Mesodermal cell (in vitro differentiated cells): ENCODE results near the gene SLC44A1.

Experiments
- H3K27ac ChIP-seq: 2 replicates; pipeline ENCODE4 v1.7.0; 2013; ENCODE audit warnings: mild to moderate bottlenecking, low read depth, low read length, moderate library complexity; ENCODE audit not compliant: severe bottlenecking
- H3K36me3 ChIP-seq: 2 replicates; pipeline ENCODE4 v1.7.1; 2013; ENCODE audit warnings: mild to moderate bottlenecking, low read length, moderate library complexity; ENCODE audit not compliant: control insufficient read depth, insufficient read depth
- H3K4me1 ChIP-seq: one replicate; pipeline ENCODE4 v1.7.1; 2013; ENCODE audit warnings: mild to moderate bottlenecking, low read length; ENCODE audit not compliant: insufficient read depth, control insufficient read depth, poor library complexity, severe bottlenecking
- H3K4me3 ChIP-seq: 2 replicates; pipeline ENCODE4 v1.7.0; 2013; ENCODE audit warnings: low read length, control low read depth, mild to moderate bottlenecking; ENCODE audit not compliant: insufficient read depth, poor library complexity, severe bottlenecking; ENCODE audit errors: extremely low read depth
- H3K9me3 ChIP-seq: 2 replicates; pipeline ENCODE4 v1.7.1; 2013; ENCODE audit warnings: mild to moderate bottlenecking, low read length, moderate library complexity; ENCODE audit not compliant: control insufficient read depth
- WGBS, 2 experiments: methylation state at CpG; one replicate each; pipeline ENCODE4 v1.1.5; 2013; ENCODE audit warnings: missing lambda C conversion rate in 2 of 2; ENCODE audit not compliant: insufficient coverage in 2 of 2; 5-methylcytosine and 5-hydroxymethylcytosine counted together

The SLC44A1 gene

DNA sequence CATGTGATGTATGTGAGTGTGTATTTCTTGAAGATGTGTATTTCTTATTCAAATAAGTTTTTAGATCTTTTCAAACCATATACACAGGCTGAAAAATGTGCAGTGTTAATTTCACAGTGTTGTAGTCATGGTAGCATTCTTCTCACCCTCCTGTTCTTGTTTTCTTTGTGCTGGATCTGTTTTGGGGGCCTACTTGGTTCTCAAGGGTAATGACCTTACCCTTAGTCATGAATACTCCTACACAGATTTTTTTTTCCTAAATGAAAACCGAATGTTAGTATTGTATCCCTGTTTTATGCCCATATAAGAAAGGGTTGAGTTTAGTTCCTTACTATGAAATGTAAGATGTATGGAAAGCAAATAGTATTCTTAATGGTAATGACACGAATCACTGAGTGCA, 88.0 kb downstream of the SLC44A1 start:
- Histone ChIP-seq H3K36me3 (peaks cover 36% of the 10 kb centered on the region), H3K9me3 (no peaks in the 10 kb centered on the region), H3K4me1 (no peaks in the 10 kb centered on the region), H3K27ac (no peak overlapping the region), H3K4me3 (no peak overlapping the region)
- no CpG with 5 or more reads among the region's 2 CpGs for WGBS, 2 experiments

DNA sequence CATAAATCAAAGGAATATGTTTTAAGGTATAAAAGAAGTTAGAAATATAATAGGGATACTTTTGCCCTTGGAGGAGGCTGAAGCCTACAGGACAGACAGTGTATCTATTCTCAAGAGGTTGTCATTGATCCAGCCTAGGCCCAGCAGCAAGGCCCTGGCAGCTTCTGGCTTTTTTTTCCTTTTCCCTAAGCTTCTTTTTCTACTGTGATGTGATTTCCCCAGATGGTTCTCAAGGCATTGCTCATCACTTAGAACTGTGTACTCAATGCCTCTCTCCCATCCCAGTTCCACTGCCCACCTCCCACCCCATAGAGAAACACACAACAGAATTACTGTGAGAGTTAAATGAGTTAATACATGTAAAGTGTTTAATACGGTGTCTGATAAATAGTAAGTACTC, 88.6 kb downstream of the SLC44A1 start:
- Histone ChIP-seq H3K4me1 (no peaks in the 10 kb centered on the region), H3K27ac (no peak overlapping the region)

DNA sequence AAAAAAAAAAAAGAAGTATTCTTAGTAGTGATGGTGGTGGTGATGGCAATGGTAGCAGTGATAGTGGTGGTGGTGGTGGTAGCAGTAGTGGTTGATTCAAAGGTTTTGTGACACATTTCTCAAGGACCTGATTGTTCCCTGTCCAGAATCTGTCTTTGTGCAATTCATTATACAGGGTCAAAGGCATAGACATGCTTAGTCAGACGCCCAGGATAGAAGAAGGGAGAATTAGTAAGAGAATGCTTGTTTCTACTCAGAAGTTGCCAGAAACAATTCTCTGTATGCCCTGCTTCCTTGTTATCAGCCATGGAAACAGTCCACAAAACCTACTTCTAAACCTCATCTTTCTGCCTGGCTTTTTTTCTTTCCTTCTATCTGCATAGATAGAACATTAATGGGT, 89.4 kb downstream of the SLC44A1 start:
- Histone ChIP-seq H3K9me3 (no peaks in the 10 kb centered on the region), H3K36me3 (peaks cover 47% of the 10 kb centered on the region), H3K27ac (no peak overlapping the region), H3K4me3 (no peak overlapping the region), H3K4me1 (no peaks in the 10 kb centered on the region)
- WGBS, 2 experiments: 88% methylated on average over 1 of the region's 1 CpG; no CpG with 5 or more reads in 1 of the 2 experiments

More for the DNA sequence above, 88.6 kb downstream of the SLC44A1 start:
- WGBS, 2 experiments: no CpG with 5 or more reads among the region's 1 CpG
- Histone ChIP-seq H3K36me3 (peaks cover 40% of the 10 kb centered on the region), H3K4me3 (no peak overlapping the region), H3K9me3 (no peaks in the 10 kb centered on the region)

DNA sequence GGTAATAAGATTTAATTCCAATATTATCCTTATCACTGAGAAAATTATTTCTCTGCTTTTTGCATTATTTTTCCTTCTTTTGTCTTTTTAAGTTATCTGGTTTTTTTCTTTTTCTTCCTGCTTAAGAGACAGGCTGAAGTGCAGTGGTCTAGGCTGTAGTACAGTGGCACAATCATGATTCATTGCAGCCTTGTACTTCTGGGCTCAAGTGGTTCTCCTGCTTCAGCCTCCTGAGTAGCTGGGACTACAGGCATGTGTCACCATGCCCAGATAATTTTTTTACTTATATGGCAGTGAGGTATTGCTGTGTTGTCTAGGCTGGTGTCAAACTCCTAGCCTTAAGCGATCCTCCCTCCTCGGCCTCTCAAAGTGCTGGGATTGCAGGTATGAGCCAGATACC, 93.9 kb downstream of the SLC44A1 start:
- Histone ChIP-seq H3K27ac (no peak overlapping the region), H3K4me1 (no peaks in the 10 kb centered on the region), H3K9me3 (no peaks in the 10 kb centered on the region), H3K4me3 (no peak overlapping the region), H3K36me3 (peaks cover 40% of the 10 kb centered on the region)
- WGBS, 2 experiments: 100% methylated on average over 2 of the region's 2 CpGs; no CpG with 5 or more reads in 1 of the 2 experiments

DNA sequence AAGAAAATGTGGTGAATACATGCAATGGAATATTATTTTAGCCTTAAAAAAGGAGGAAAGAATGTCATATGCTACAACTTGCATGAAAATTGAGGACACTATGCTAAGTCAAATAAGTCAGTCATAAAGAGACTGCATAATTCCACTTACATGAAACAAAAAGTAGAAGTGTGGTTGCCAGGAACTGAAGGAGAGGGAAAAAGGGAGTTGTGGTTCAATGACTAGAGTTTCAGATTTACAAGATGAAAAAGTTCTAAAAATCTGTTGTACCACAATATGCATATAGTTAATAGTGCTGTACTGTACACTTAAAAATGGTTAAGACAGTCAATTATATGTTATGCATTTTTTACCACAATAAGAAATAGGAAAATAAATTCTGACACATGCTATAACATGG, 95.4 kb downstream of the SLC44A1 start:
- Histone ChIP-seq H3K36me3 (peaks cover 40% of the 10 kb centered on the region), H3K4me3 (no peak overlapping the region), H3K27ac (no peak overlapping the region), H3K9me3 (no peaks in the 10 kb centered on the region), H3K4me1 (no peaks in the 10 kb centered on the region)

DNA sequence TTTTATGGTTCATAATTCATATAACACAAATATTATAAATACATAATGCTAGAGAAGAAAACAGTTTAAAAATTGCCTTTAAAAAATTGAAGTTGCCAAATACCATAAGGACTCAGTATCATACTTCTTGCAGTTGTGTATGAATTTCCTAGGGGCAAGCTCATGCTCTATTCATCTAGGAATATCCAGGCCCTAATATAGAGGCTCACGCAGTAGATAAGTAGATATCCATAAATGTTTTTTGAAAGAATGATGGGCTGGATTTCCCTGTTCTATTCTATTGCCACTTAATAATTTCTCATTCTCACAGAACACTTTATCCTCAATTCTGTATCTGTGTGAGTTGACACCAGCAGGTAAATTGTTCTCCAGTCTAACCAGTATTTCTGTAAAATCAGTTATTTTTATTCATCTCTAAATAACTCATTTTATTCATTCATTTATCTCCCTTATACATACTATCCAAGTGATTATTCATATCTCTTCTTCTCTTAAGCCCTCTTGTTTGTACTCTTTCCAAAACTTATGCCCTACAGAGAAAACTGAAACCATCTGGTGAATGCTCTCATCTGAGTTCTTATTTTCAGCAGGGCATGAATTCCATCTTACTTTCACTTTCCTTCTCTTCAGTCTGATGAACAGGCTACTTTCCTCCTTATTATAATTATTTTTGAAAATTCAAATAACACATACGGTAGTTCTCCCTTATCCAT, 97.1 kb downstream of the SLC44A1 start:
- no peaks in the 10 kb centered on the region for H3K9me3 ChIP-seq
- WGBS, 2 experiments: no CpG with 5 or more reads among the region's 2 CpGs

DNA sequence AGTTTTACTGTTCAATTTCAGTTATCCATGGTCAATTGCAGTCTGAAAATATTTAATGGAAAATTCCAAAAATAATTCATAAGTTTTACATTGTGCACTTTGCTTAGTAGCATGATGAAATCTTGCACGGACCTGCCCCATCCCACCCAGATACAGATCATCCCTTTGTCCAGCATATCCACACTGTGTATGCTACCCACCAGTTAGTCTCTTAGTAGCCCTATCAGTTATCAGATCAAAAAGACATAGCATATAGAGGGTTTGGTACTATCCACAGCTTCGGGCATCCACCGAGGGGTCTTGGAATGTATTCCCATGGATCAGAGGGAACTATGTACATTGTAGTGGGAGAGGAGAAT, 97.7 kb downstream of the SLC44A1 start:
- Histone ChIP-seq H3K36me3 (peaks cover 21% of the 10 kb centered on the region), H3K27ac (no peak overlapping the region), H3K9me3 (no peaks in the 10 kb centered on the region), H3K4me1 (no peaks in the 10 kb centered on the region), H3K4me3 (no peak overlapping the region)
- 100% methylated on average over 1 of the region's 3 CpGs; no CpG with 5 or more reads in 1 of the 2 experiments for WGBS, 2 experiments

More for the DNA sequence above, 97.1 kb downstream of the SLC44A1 start:
- H3K4me1 ChIP-seq: no peaks in the 10 kb centered on the region
- H3K27ac ChIP-seq: no peak overlapping the region
- H3K36me3 ChIP-seq: peaks cover 27% of the 10 kb centered on the region
- no peak overlapping the region for H3K4me3 ChIP-seq

DNA sequence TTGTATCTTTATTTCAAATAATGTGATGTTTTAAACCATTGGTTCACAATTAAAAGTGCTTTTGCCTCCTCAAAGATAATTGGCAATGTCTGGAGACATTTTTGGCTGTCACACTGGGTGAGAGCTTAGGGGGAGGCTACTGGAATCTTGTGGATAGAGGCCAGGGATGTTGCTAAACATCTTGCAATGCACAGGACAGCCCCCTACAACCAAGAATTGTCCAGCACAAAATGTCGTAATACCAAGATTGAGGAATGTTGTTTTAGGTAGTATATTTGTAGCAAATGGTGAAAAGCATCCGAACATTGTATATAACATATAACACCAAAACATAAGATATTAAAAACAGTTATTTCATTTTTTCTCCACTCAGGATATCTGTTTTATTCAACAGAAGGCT, 99.8 kb downstream of the SLC44A1 start:
- WGBS, 2 experiments: no CpG with 5 or more reads among the region's 2 CpGs
- no peaks in the 10 kb centered on the region for H3K4me1 ChIP-seq

DNA sequence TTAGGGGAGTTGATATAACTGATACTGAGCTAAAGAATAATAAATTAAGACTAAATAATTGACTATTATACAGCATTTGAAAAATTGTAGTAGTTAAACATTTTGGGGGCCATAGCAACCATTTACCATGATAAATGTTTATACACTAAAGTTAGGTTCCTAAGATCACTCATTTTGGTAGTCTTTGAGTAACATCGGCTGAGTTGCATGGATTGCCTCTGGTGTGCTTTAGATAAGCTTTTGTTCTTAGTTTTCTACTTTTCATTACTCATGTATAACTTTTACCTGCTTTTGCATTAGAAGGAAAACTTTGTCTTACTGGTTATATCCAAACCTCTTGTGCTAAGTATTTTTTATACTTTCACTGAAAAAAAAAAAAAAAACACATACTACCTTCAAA, 101.2 kb downstream of the SLC44A1 start:
- Histone ChIP-seq H3K27ac (no peak overlapping the region), H3K4me1 (no peaks in the 10 kb centered on the region), H3K36me3 (peaks cover 11% of the 10 kb centered on the region), H3K9me3 (no peaks in the 10 kb centered on the region), H3K4me3 (no peak overlapping the region)
- no CpG with 5 or more reads among the region's 1 CpG for WGBS, 2 experiments

More for the DNA sequence above, 99.8 kb downstream of the SLC44A1 start:
- H3K9me3 ChIP-seq: no peaks in the 10 kb centered on the region
- H3K4me3 ChIP-seq: no peak overlapping the region
- peaks cover 6% of the 10 kb centered on the region for H3K36me3 ChIP-seq
- H3K27ac ChIP-seq: no peak overlapping the region

DNA sequence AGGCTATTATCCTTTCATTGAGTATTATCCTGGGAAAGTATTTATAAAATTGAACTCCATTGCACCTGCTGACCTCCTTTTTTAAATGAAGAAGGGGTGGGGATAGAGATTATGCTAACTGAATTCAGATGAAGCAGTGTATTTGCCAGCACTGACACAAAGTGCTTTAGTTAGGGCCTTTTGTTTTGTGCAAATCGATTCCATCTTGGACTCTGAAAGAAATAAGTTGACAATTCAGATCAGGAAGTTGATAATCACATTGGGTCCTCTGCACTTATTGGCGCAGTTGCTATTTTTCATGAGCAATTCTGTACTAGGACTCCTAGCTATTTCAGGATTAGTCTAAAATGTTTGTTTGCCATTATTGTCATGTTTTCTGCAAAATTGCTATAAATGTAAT, 101.8 kb downstream of the SLC44A1 start:
- no peaks in the 10 kb centered on the region for H3K9me3 ChIP-seq
- no peak overlapping the region for H3K4me3 ChIP-seq
- WGBS, 2 experiments: 80 to 100% methylated on average over 1 to 2 of the region's 2 CpGs
- H3K4me1 ChIP-seq: no peaks in the 10 kb centered on the region
- H3K27ac ChIP-seq: no peak overlapping the region
- peaks cover 17% of the 10 kb centered on the region for H3K36me3 ChIP-seq

DNA sequence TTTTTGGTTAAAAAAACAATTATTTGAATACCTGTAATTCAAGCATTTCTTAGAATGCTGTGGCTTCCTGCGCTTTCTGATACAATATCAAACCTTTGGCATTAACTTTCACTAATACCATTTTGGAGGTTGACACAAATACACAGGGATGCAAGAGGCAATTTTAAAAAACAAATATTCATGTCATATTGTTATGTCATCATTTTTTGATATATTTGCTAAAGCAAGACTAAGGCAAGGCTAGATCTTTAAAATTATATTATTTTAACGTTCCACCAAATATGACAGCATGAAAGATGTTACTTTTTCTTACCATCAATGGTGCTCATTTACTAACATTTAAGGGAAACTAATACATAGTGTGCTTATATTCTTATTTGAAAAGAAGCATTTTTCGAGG, 110.0 kb downstream of the SLC44A1 start:
- Histone ChIP-seq H3K36me3 (peaks cover 17% of the 10 kb centered on the region), H3K27ac (no peak overlapping the region), H3K9me3 (no peaks in the 10 kb centered on the region), H3K4me1 (no peaks in the 10 kb centered on the region), H3K4me3 (no peak overlapping the region)
- 100% methylated on average over 1 of the region's 3 CpGs; no CpG with 5 or more reads in 1 of the 2 experiments for WGBS, 2 experiments
